AG09309 (cell line): Measurements from ENCODE around the gene WASF2.

Experiments used
- DNase-seq: peaks from one replicate; pipeline ENCODE4 v3.0.0-alpha.2; 2010; ENCODE audit warnings: low read depth
- H3K4me3 ChIP-seq: 2 replicates; pipeline ENCODE4 v1.5.1; 2011; ENCODE audit warnings: mild to moderate bottlenecking, low read depth, low read length, moderate library complexity; ENCODE audit not compliant: control insufficient read depth
- TF ChIP-seq, protein P1 (sequence below): IDR thresholded peaks from 2 replicates; pipeline ENCODE4 v1.5.1; 2011; ENCODE audit warnings: mild to moderate bottlenecking, low read depth, low read length, inconsistent platforms; ENCODE audit not compliant: insufficient read depth, control insufficient read depth; ENCODE audit errors: missing control alignments

WASF2 gene

DNA sequence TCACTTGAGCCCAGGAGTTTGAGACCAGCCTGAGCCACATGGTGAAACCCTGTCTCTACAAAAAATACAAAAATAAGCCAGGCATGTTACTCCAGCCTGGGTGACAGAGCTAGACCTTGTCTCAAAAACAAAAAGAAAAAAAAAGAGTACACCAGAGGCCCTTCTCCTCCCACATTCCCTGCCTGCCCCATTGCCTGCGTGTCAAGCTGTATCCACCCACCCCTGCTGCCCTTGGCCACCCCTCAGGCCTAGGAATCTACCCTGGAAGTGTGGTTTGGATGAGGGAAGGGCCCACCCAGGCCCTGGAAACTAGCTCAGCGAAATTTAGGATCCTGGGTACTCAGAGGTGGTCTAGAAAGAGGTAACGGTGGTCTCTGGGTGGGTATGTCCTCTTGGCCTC, 25.7 kb upstream of the WASF2 start:
- TF ChIP-seq, protein P1, sequence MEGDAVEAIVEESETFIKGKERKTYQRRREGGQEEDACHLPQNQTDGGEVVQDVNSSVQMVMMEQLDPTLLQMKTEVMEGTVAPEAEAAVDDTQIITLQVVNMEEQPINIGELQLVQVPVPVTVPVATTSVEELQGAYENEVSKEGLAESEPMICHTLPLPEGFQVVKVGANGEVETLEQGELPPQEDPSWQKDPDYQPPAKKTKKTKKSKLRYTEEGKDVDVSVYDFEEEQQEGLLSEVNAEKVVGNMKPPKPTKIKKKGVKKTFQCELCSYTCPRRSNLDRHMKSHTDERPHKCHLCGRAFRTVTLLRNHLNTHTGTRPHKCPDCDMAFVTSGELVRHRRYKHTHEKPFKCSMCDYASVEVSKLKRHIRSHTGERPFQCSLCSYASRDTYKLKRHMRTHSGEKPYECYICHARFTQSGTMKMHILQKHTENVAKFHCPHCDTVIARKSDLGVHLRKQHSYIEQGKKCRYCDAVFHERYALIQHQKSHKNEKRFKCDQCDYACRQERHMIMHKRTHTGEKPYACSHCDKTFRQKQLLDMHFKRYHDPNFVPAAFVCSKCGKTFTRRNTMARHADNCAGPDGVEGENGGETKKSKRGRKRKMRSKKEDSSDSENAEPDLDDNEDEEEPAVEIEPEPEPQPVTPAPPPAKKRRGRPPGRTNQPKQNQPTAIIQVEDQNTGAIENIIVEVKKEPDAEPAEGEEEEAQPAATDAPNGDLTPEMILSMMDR = no peak
- DNase-seq = no peak
- H3K4me3 ChIP-seq = no peak overlapping the region

DNA sequence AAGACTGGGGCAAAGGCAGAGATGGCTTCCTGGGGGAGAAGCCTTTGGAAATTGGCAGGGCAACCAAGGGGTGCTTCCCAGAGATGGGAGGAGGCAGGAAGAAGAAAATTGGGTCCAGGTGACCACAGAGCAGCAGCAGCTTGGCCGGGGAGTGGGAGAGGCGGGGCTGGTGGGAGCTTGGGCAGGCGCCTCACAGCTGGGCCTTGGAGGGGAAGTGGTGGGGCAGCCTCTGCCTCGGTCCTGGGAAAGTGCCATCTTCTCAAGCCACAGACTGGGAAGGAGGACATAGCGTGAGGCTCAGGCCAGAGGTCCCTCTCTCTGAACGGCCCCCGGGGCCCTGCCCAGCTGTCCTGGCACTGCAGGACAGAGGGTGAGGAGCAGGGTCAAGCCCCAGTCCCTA, 24.0 kb upstream of the WASF2 start:
- no peak for DNase-seq
- TF ChIP-seq, protein P1 = no peak
- H3K4me3 ChIP-seq = no peak overlapping the region

DNA sequence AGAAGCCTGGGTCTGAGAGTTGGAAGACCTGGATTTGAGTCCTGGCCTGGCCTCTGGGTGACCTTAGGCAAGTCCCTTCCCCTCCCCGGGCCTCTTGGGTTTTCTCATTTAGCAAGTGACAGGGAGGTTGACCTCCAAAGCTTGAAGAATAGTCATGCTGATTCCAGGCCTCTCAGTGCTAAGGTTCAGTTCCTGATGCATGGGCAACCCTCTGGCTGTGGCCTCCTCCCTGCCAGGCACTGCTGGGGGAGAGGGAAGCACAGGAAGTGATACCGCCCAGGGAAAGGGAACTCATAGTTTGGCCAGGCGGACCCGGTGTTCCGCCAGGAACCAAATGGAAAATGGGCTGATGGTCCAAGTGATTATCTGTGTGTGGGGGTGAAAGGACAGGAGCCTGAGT, 23.6 kb upstream of the WASF2 start:
- no peak overlapping the region for H3K4me3 ChIP-seq
- TF ChIP-seq, protein P1 = no peak
- no peak for DNase-seq

DNA sequence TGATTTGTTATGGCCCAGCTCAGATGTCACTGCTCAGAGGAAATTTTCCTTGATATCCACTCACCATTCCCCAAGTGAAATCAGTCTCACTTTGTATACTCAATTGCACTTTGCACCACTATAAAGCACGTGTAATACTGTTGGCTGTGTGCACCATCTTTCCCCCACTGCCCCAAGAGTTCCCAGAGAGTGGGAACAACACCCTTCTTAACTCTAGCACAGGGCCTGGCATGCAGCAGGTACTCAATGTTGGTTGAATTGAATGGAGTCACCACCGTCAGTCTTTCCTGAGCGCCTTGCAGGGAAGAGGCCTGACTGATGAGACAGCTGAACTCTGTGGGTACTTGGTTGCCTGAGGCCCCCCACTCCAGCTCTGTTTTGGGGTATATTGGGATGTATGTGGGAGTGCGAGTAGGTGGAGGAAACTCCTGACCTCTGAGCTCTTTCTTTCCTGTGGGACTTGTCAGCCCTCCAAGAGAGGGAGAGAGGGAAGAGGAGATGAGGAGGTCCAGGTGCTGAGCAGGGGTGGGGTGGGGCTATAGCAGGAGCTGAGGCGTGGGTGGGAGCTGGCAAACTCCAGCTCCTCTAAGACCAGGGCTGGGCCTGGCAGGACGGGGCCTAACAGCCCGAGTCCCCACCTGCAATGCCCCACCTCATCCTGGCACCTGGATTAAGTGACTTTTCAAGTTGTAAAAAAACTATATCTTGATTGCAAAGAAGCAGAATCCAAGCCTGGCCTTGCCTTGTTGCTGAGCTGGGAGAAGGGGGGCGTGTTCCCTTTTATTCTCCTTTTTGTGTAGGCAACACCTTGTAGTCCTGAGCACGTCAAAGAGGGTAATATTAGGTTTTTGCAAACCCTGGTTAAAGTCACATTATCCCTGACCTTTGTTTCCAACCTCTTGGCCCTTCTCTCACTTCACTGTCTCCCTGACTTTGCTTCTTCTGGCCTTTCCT, 19.4 kb upstream of the WASF2 start:
- H3K4me3 ChIP-seq = no peak overlapping the region
- TF ChIP-seq, protein P1 = no peak
- no peak for DNase-seq

DNA sequence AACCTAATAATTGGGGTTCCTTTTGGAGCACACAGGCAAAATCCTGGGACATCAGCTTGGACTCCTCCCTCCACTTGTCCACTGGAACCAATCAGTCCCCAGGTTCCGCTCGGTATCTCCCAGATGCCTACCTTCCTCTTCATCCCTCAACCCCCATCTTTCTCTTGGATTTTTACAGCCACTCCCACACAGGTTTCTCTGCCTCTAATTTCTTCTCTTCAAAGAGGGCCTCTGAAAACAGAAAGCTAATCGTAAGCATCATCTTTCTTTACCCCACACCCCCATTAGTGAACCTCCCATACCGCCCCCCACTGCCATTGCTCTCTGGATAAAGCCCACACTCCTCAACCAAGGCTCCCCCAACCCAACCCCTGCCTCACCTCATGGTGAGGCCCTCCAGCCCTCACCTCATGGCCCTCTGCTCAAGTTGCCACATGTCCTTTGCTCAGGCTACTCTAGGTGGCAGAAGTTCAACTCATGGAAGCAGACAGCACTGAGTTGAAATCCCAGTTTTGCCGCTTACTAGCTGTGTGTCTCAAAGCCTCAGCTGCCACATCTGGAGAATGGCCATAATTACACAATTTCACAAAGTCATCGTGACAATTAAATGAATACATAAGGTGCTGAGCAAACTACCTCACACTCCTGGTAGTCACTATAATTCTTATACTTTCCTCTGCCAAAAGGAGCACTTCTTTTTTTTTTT, 18.1 kb upstream of the WASF2 start:
- TF ChIP-seq, protein P1 = no peak
- DNase-seq = no peak
- H3K4me3 ChIP-seq = no peak overlapping the region

DNA sequence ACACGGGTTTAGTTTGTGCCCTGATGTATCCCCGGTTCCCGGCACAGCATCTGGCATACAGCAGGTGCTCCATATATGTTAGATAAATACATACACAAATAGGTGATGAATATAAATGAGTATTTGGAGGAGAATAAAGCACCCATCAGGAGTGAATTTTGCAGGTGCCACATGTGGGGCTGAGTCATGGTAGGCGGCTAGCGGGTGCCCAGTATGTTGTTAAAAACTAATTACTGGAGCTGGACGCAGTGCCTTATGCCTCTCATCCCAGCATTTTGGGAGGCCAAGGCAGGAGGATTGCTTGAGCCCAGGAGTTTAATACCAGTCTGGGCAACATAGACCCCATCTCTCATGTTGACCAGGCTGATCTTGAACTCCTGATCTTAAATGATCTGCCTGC, 16.7 kb upstream of the WASF2 start:
- DNase-seq = no peak
- TF ChIP-seq, protein P1 = no peak
- H3K4me3 ChIP-seq = no peak overlapping the region
